TTC549 (cell line): ENCODE data around the gene LRP8.

Experiments
- FAIRE-seq: peaks from 2 replicates; lab custom pipeline; 2012; peaks lifted over from hg19 to GRCh38; lab: Jason Lieb, UNC

LRP8 gene

GRCh38 chr1:53258216-53258615 is 69.7 kb downstream of the LRP8 start:
- no peak for FAIRE-seq

- FAIRE-seq = no peak
These were observed 70.3 kb downstream of the LRP8 start for GRCh38 chr1:53257454-53258081.

GRCh38 chr1:53256511-53257453 is 71.1 kb downstream of the LRP8 start:
- FAIRE-seq = no peak

GRCh38 chr1:53255031-53255430 is 72.8 kb downstream of the LRP8 start:
- FAIRE-seq = no peak

GRCh38 chr1:53254011-53254640 is 73.7 kb downstream of the LRP8 start:
- no peak for FAIRE-seq

- no peak for FAIRE-seq
These were observed 77.5 kb downstream of the LRP8 start for GRCh38 chr1:53250325-53250724.

- FAIRE-seq = no peak
These were observed 78.2 kb downstream of the LRP8 start for GRCh38 chr1:53249706-53250105.

GRCh38 chr1:53246261-53247134 is 81.4 kb downstream of the LRP8 start:
- FAIRE-seq = no peak

GRCh38 chr1:53244141-53244540 is 83.7 kb downstream of the LRP8 start:
- FAIRE-seq = no peak

- no peak for FAIRE-seq
These were observed 85.5 kb downstream of the LRP8 start for GRCh38 chr1:53242381-53242780.

GRCh38 chr1:53241828-53242227 is 86.0 kb downstream of the LRP8 start:
- no peak for FAIRE-seq

- FAIRE-seq = peak; percentile 83
These were observed 89.4 kb downstream of the LRP8 start, which contains the start of gene MAGOH for GRCh38 chr1:53238197-53239155. TSS of gene MAGOH (minus strand) at chr1:53238518. CDS start at chr1:53238448, 70 bp downstream.

- no peak for FAIRE-seq
These were observed 90.2 kb downstream of the LRP8 start for GRCh38 chr1:53237638-53238037.

- no peak for FAIRE-seq
These were observed 106.9 kb downstream of the LRP8 start for GRCh38 chr1:53220962-53221286.

GRCh38 chr1:53220171-53220961 is 107.5 kb downstream of the LRP8 start, which contains the start of gene CZIB:
TSS of gene CZIB (minus strand) at chr1:53220634. CDS start at chr1:53220575, 59 bp downstream.
- no peak for FAIRE-seq

- no peak for FAIRE-seq
These were observed 108.2 kb downstream of the LRP8 start for GRCh38 chr1:53219711-53220110.

- no peak for FAIRE-seq
These were observed 109.7 kb downstream of the LRP8 start for GRCh38 chr1:53218201-53218600.

- FAIRE-seq = no peak
These were observed 113.4 kb downstream of the LRP8 start for GRCh38 chr1:53214376-53214940.

- no peak for FAIRE-seq
These were observed 116.9 kb downstream of the LRP8 start for GRCh38 chr1:53210954-53211353.

- no peak for FAIRE-seq
These were observed 117.5 kb downstream of the LRP8 start for GRCh38 chr1:53210352-53210751.
